A673 (cell line): ENCODE measurements around the gene IL1RN. TPM values are rescaled to one million over a fixed set of nuclear protein-coding genes. Genes with fewer than 3 reads are reported as not detected.

Experiments
- BruUV-seq: library from RNA; stranded (reverse); fragments of 400-500 nt; replicated peaks from 2 replicates; lab custom pipeline; 2021; lab: Mats Ljungman, UMichigan
- CTCF ChIA-PET: fragments of 300-600 bp; sonication (Branson Sonifier 250); formaldehyde crosslinking; loops from one replicate; lab custom pipeline; 2022; ENCODE audit warnings: antibody characterized with exemption; lab: Charles Lee
- POLR2A ChIA-PET: fragments of 300-600 bp; sonication (Branson Sonifier 250); formaldehyde crosslinking; loops from one replicate; lab custom pipeline; 2022; ENCODE audit warnings: antibody characterized with exemption; ENCODE audit not compliant: low non-redundant PET; lab: Charles Lee
- DNase-seq: peaks from one replicate; pipeline ENCODE4 v3.0.0-alpha.2; 2015; ENCODE audit warnings: low spot score
- H3K27ac ChIP-seq: fragments of 200-600 bp; sonication (generic); 2 replicates; pipeline ENCODE4 v1.5.1; 2016; ENCODE audit warnings: mixed run types, low read depth, mild to moderate bottlenecking, mixed read lengths, antibody characterized with exemption, low read length; ENCODE audit not compliant: poor library complexity, severe bottlenecking
- H3K27me3 ChIP-seq: fragments of 200-600 bp; sonication (generic); replicated peaks from 2 replicates; pipeline ENCODE4 v1.6.1; 2017; ENCODE audit warnings: mixed run types, low read depth, mild to moderate bottlenecking, mixed read lengths, antibody characterized with exemption, low read length; ENCODE audit not compliant: insufficient read depth, poor library complexity
- H3K36me3 ChIP-seq: fragments of 200-600 bp; sonication (generic); 2 replicates; pipeline ENCODE4 v1.6.1; 2016; ENCODE audit warnings: mixed run types, mild to moderate bottlenecking, mixed read lengths, antibody characterized with exemption, low read length; ENCODE audit not compliant: insufficient read depth, poor library complexity, severe bottlenecking
- H3K4me1 ChIP-seq: fragments of 200-600 bp; sonication (generic); 2 replicates; pipeline ENCODE4 v1.6.1; 2017; ENCODE audit warnings: mixed run types, mild to moderate bottlenecking, mixed read lengths, antibody characterized with exemption, low read length; ENCODE audit not compliant: insufficient read depth, poor library complexity, severe bottlenecking
- H3K4me3 ChIP-seq: fragments of 200-600 bp; sonication (generic); 2 replicates; pipeline ENCODE4 v1.5.1; 2016; ENCODE audit warnings: low read depth, mixed run types, mild to moderate bottlenecking, mixed read lengths, low read length; ENCODE audit not compliant: poor library complexity, severe bottlenecking
- H3K9me3 ChIP-seq: fragments of 200-600 bp; sonication (generic); 2 replicates; pipeline ENCODE4 v1.6.1; 2016; ENCODE audit warnings: mixed run types, low read depth, mild to moderate bottlenecking, mixed read lengths, antibody characterized with exemption, low read length; ENCODE audit not compliant: poor library complexity, severe bottlenecking
- EZH2 ChIP-seq: fragments of 200-600 bp; sonication (generic); IDR thresholded peaks from 2 replicates; pipeline ENCODE4 v1.6.1; 2017; ENCODE audit warnings: borderline replicate concordance, low read depth, mild to moderate bottlenecking, mixed read lengths, antibody characterized with exemption, low read length; ENCODE audit not compliant: poor library complexity, severe bottlenecking
- intact Hi-C: fragments of 100-400 bp; cut with micrococcal nuclease; formaldehyde crosslinking; loops from one replicate; pipeline ENCODE4 v1.10.0; 2022; ENCODE audit not compliant: unreplicated experiment
- total RNA-seq: library from RNA; stranded (reverse); gene quantifications from 2 replicates; pipeline ENCODE4 v1.2.3, GENCODE V29; 2021
- TF ChIP-seq, protein P1 (sequence below): fragments of 300-800, 200-600 bp; sonication (generic); conservative IDR thresholded peaks from 2 replicates; pipeline ENCODE4 v1.5.1; 2017; ENCODE audit warnings: low read depth, mild to moderate bottlenecking, antibody characterized with exemption, low read length, moderate library complexity, mixed read lengths

The IL1RN gene
- total RNA-seq, 1 experiment from 2014 or later, result not detected

DNA sequence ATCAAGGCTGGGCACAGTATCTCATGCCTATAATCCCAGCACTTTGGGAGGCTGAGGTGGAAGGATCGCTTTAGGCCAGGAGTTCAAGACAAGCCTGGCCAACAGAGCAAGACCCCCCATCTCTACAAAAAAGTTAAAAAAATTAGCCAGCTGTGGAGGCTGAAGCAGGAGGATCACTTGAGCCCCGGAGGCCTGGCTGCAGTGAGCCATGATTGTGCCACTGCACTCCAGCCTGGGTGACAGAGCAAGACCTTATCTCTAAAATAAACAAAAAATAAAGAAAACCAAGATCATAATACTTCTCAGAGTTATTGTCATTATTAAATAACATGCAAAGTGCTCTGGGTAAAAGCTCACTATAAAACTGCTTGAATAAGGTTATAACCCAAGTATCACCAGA lies 14.9 kb downstream of the IL1RN start:
- no peak for TF ChIP-seq EZH2
- TF ChIP-seq, protein P1, sequence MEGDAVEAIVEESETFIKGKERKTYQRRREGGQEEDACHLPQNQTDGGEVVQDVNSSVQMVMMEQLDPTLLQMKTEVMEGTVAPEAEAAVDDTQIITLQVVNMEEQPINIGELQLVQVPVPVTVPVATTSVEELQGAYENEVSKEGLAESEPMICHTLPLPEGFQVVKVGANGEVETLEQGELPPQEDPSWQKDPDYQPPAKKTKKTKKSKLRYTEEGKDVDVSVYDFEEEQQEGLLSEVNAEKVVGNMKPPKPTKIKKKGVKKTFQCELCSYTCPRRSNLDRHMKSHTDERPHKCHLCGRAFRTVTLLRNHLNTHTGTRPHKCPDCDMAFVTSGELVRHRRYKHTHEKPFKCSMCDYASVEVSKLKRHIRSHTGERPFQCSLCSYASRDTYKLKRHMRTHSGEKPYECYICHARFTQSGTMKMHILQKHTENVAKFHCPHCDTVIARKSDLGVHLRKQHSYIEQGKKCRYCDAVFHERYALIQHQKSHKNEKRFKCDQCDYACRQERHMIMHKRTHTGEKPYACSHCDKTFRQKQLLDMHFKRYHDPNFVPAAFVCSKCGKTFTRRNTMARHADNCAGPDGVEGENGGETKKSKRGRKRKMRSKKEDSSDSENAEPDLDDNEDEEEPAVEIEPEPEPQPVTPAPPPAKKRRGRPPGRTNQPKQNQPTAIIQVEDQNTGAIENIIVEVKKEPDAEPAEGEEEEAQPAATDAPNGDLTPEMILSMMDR, result no peak
- Histone ChIP-seq H3K27ac (no peak overlapping the region), H3K27me3 (no peaks in the 10 kb centered on the region), H3K36me3 (no peaks in the 10 kb centered on the region), H3K4me1 (no peaks in the 10 kb centered on the region), H3K9me3 (no peaks in the 10 kb centered on the region), H3K4me3 (no peak overlapping the region)
- ChIA-PET POLR2A (no interaction called here), CTCF (no interaction called here)
- no TSS peak for BruUV-seq
- no peak for DNase-seq
- intact Hi-C loops, result no loop called here

DNA sequence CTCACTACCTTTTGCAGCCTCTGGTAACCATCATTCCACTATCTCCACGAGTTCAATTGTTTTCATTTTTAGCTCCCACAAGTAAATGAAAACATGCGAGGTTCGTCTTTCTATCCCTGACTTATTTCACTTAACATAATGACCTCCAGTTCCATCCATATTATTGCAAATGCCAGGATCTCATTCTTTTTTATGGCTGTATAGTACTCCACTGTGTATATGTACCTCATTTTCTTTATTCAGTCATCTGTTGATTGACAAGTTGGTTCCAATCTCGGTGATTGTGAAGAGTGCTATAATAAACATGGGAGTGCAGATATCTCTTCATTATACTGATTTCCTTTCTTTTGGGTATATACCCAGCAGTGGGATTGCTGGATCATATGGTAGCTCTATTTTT lies 16.9 kb downstream of the IL1RN start:
- H3K4me1 ChIP-seq, result no peaks in the 10 kb centered on the region
- no peaks in the 10 kb centered on the region for H3K36me3 ChIP-seq
- ChIA-PET POLR2A (no interaction called here), CTCF (interaction anchor here (0.7 kb wide), 1 partner anchor 132 kb away, joined by 3 read pairs; no protein-coding TSS in a partner anchor)
- TF ChIP-seq EZH2, result no peak
- TF ChIP-seq, protein P1, result no peak
- H3K9me3 ChIP-seq, result no peaks in the 10 kb centered on the region
- no peak overlapping the region for H3K27ac ChIP-seq
- no TSS peak for BruUV-seq
- intact Hi-C loops, result no loop called here
- H3K27me3 ChIP-seq, result no peaks in the 10 kb centered on the region
- no peak for DNase-seq
- no peak overlapping the region for H3K4me3 ChIP-seq

DNA sequence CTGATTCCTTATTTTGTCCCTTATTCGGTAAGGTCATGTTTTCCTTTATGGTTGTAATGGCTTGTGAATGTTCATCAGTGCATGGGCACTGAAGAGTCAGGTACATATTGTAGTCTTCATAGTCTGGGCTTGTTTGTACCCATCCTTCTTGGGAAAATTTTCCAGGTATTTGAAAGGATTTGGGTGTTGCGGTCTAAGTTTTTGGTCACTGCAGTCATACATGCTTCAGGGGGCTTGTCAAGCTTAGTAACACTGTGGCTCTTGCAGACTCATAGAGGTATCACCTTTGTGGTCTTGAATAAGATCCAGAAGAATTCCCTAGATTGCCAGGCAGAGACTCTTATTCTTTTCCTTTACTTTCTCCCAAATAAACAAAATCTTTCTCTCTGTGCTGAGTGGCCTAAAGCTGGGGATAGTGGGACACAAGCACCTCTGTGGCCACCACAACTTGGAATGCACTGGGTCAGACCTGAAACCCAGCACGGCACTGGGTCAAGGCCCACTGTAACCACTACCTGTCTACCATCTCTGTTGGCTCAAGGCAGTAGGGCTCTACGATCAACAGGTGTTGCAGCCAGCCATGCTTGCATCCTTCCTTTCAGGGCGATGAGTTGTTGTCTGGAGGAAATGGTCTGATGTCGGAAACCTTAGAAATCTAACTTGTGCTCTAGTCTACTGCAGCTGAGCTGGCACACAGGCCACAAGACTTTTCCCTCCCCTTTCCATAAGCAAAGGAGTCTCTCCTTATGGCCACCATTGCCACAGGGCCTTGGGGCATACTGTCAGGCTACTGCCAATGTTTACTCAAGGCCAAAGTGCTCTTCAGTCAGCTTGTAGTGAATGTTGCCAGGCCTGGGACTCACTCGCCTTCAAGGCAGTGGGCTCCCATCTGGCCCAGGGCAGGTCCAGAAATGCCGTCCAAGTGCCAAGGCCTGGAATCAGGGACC lies 21.5 kb downstream of the IL1RN start:
- no peaks in the 10 kb centered on the region for H3K36me3 ChIP-seq
- no peaks in the 10 kb centered on the region for H3K4me1 ChIP-seq
- H3K4me3 ChIP-seq, result no peak overlapping the region
- CTCF ChIA-PET, result interaction anchor here (0.8 kb wide), 1 partner anchor 11 kb away, joined by 3 read pairs; no protein-coding TSS in a partner anchor
- TF ChIP-seq EZH2, result no peak
- TF ChIP-seq, protein P1, result no peak
- no peak for DNase-seq
- no peak overlapping the region for H3K27ac ChIP-seq
- H3K27me3 ChIP-seq, result no peaks in the 10 kb centered on the region
- no TSS peak for BruUV-seq
- POLR2A ChIA-PET, result no interaction called here
- intact Hi-C loops, result no loop called here
- no peaks in the 10 kb centered on the region for H3K9me3 ChIP-seq
